Esophagus (tissue), 2 donors: ENCODE measurements around the gene TMOD2. TPM values are rescaled to one million over a fixed set of nuclear protein-coding genes. Genes with fewer than 3 reads are reported as not detected.

Experiments used
- H3K27ac ChIP-seq, 2 donors: one replicate each; pipeline ENCODE4 v1.5.1; 2013; ENCODE audit warnings: low read depth in 2 of 2, mild to moderate bottlenecking in 2 of 2, inconsistent platforms in 1 of 2, low read length in 1 of 2, moderate library complexity in 1 of 2
- H3K27me3 ChIP-seq, 2 donors: one replicate each; pipeline ENCODE4 v1.6.1; 2013; ENCODE audit warnings: low read length in 2 of 2, control low read depth in 1 of 2, mild to moderate bottlenecking in 1 of 2; ENCODE audit not compliant: insufficient read depth in 2 of 2, control insufficient read depth in 1 of 2
- H3K36me3 ChIP-seq, 2 donors: one replicate each; pipeline ENCODE4 v1.6.1; 2013; ENCODE audit warnings: low read length in 1 of 2; ENCODE audit not compliant: control insufficient read depth in 2 of 2, insufficient read depth in 2 of 2
- H3K4me1 ChIP-seq, 2 donors: one replicate each; pipeline ENCODE4 v1.6.1; 2013; ENCODE audit warnings: low read length in 1 of 2; ENCODE audit not compliant: control insufficient read depth in 2 of 2, insufficient read depth in 2 of 2
- H3K4me3 ChIP-seq, 2 donors: one replicate each; pipeline ENCODE4 v1.5.1; 2013; ENCODE audit warnings: low read length in 2 of 2, mild to moderate bottlenecking in 2 of 2, low read depth in 1 of 2, moderate library complexity in 1 of 2
- H3K9me3 ChIP-seq, 2 donors: one replicate each; pipeline ENCODE4 v1.6.1; 2013; ENCODE audit warnings: mild to moderate bottlenecking in 2 of 2, low read depth in 1 of 2, low read length in 1 of 2, moderate library complexity in 1 of 2; ENCODE audit not compliant: control insufficient read depth in 2 of 2, insufficient read depth in 1 of 2
- WGBS, 2 donors: extraction: QIAGEN DNeasy Blood & Tissue Kit; methylation state at CpG; one replicate each; pipeline ENCODE4 v1.1.7; 2013; 5-methylcytosine and 5-hydroxymethylcytosine counted together
- polyA plus RNA-seq, 2 donors: library from polyadenylated mRNA; stranded (reverse); fragments of 200-250 nt; gene quantifications; one replicate each; pipeline ENCODE4 v1.2.3, GENCODE V29; 2013
- donor health status: healthy with polysubstance abuse.
- donor health status: Bipolar disorder and iron deficiency.

TMOD2 gene
- polyA plus RNA-seq, 2 donors = 1.2 TPM

DNA sequence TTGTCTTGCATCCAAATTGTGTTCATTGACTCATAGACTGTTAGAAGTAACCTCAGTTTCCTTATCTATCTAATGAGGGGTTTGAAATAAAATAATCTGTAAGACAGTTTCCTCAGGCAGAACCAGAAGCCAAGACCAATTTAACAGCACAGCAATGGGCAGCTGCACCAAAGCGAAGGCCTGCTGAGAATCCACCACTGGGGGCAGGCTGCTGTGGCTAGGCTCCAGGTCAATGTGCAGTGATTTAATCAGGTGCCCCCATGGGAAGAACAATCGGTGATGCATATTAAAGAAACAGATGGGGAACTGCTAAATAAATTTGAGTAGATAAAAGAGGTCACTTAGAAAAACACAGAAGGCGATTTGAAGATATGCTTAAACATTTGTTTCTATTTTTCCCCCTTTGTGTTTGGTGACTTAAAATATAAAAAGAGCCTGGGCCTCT, 50.0 kb downstream of the TMOD2 start:
- 63 to 75% methylated on average over 3 of the region's 3 CpGs for WGBS, 2 donors
- H3K36me3 ChIP-seq = peaks cover 3% of the 10 kb centered on the region in 2 donors
- no peak overlapping the region for H3K27ac ChIP-seq
- no peaks in the 10 kb centered on the region for H3K27me3 ChIP-seq
- no peaks in the 10 kb centered on the region for H3K4me1 ChIP-seq
- H3K9me3 ChIP-seq = no peaks in the 10 kb centered on the region
- H3K4me3 ChIP-seq = no peak overlapping the region

DNA sequence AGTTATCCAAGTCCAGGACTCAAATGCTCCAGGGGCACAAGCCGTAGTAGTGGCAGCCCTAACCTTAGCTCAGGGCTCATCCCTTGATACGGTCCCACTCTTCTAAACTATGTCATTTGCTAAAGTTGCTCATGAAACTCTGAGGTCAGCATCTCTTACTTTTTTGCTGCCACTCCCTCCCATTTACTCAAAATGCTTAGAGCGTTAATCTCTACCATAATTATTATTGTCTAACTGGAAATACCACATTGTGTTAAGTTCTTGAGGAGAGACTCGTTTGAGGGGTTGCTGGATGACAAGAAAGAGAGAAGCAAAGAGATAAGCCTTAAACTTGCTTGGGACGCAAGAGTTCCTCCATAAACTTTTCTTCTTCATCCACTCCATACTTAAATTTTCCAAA, 51.2 kb downstream of the TMOD2 start:
- Histone ChIP-seq H3K27ac (peak overlapping the region; percentile 40 to 74), H3K4me1 (no peaks in the 10 kb centered on the region), H3K27me3 (no peaks in the 10 kb centered on the region), H3K9me3 (no peaks in the 10 kb centered on the region), H3K36me3 (peaks cover 3% of the 10 kb centered on the region in 2 donors), H3K4me3 (no peak overlapping the region)
- 77 to 85% methylated on average over 5 of the region's 5 CpGs for WGBS, 2 donors

DNA sequence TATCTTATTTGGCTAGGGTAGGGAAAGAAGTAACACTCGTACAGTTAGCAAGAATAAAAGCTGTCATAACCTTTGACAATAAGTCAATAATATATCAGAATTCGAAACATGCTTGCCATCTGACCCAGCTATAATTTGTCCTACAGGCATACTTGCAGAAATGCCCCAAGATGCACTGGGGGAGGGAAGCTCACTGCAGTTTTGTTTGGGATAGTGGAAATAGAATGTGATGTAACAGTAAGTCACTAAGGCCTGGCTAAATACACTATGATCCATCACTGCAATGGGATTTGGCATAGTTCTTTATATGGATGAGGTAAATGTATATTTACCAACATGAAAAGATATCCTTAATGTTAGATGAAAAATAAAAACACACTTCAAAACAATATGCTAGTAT, 52.6 kb downstream of the TMOD2 start:
- no peaks in the 10 kb centered on the region for H3K9me3 ChIP-seq
- 88 to 90% methylated on average over 2 of the region's 2 CpGs for WGBS, 2 donors
- H3K4me3 ChIP-seq = no peak overlapping the region

DNA sequence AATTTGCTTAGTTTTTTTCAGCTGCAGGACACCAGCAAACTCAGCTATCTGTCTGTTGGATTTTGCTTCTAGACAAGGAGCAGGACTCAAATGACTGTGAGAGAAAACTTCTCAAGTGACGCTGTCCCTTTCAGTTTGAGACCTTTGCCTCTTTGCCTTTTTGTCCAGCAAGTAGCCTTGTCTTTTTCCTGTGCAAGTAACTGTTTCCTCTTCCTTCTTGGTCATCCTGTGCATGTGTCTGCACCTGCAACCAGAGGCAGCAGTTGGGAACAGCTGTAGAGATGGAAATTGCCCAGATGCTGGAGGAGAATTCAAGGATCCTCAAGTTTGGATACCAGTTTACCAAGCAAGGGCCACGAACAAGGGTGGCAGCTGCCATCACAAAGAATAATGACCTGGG, 54.7 kb downstream of the TMOD2 start:
- Histone ChIP-seq H3K27me3 (no peaks in the 10 kb centered on the region), H3K36me3 (peaks cover 0 to 3% of the 10 kb centered on the region in 2 donors), H3K4me1 (no peaks in the 10 kb centered on the region), H3K27ac (no peak overlapping the region), H3K9me3 (no peaks in the 10 kb centered on the region), H3K4me3 (no peak overlapping the region)
- WGBS, 2 donors = 78 to 81% methylated on average over 2 of the region's 2 CpGs

More for the DNA sequence above, 52.6 kb downstream of the TMOD2 start:
- Histone ChIP-seq H3K4me1 (no peaks in the 10 kb centered on the region), H3K36me3 (peaks cover 0 to 3% of the 10 kb centered on the region in 2 donors), H3K27me3 (no peaks in the 10 kb centered on the region), H3K27ac (no peak overlapping the region)

DNA sequence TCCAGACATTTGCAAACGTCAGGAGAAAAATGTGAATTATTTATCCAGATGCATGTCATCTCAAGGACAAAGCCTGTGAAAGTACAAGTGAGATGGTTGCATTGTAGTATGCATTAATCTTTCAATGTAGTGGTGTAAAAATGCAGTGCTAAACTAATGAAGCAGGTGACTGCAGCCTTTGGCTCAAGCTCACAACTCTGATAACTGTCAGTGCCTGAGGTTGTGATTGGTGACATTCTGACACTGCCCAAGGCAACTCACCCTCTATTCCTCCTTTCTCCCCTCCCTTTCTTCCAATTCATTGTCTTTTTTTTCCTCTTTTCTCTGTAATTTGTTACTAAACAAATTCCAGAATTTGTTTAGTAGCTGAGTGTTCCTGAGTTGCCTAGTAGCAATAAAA, 58.1 kb downstream of the TMOD2 start:
- 48 to 62% methylated on average over 1 of the region's 1 CpG for WGBS, 2 donors
- Histone ChIP-seq H3K9me3 (no peaks in the 10 kb centered on the region), H3K4me3 (no peak overlapping the region), H3K27me3 (no peaks in the 10 kb centered on the region), H3K27ac (no peak overlapping the region), H3K36me3 (peaks cover 0 to 3% of the 10 kb centered on the region in 2 donors), H3K4me1 (no peaks in the 10 kb centered on the region)

DNA sequence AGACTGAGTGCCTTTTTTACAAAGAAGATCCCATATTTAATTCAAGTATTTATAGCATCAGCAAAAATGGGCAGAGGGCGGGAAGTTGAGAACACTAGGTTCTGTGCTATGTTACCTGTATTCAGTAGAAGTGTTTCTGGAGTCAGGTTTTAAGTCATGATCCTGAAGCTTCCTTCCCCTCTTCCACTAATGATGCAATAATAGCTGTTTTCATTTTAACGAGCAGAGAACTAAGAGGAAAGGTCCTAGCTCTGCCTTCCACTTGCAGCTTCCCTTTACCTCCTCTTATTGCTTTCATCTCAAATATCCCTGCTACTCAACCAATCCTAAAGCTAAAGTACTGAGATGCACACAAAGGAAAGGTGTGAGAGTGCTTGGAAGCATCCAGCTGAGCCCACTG, 61.2 kb downstream of the TMOD2 start:
- no peaks in the 10 kb centered on the region for H3K27me3 ChIP-seq
- H3K36me3 ChIP-seq = peaks cover 0 to 2% of the 10 kb centered on the region in 2 donors
- peaks cover 0 to 3% of the 10 kb centered on the region in 2 donors for H3K4me1 ChIP-seq
- no peak overlapping the region for H3K4me3 ChIP-seq
- 92 to 96% methylated on average over 2 of the region's 2 CpGs for WGBS, 2 donors
- H3K9me3 ChIP-seq = no peaks in the 10 kb centered on the region
- no peak overlapping the region for H3K27ac ChIP-seq

DNA sequence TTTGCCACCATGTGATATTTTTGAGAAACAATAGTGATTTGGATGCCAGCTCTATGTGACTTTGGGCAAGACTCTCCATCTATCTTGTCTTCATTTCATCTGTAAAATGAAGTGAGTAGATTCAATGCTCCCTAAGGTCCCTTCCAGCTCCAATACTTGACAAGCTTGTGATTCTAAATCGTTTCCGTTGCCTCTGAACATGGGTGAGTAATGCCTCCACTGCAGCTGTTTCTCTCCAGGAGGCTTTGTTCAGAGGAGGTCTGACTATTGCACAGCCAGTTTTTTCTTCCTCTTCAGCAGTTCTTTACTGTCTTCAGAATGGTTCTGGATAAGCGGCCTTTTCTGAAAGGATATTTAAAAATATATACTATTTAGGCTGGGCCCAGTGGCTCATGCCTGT, 63.2 kb downstream of the TMOD2 start:
- Histone ChIP-seq H3K36me3 (peaks cover 0 to 3% of the 10 kb centered on the region in 2 donors), H3K4me3 (no peak overlapping the region), H3K27me3 (no peaks in the 10 kb centered on the region), H3K9me3 (no peaks in the 10 kb centered on the region), H3K4me1 (peaks cover 0 to 3% of the 10 kb centered on the region in 2 donors), H3K27ac (no peak overlapping the region)
- 80 to 89% methylated on average over 3 of the region's 3 CpGs for WGBS, 2 donors

DNA sequence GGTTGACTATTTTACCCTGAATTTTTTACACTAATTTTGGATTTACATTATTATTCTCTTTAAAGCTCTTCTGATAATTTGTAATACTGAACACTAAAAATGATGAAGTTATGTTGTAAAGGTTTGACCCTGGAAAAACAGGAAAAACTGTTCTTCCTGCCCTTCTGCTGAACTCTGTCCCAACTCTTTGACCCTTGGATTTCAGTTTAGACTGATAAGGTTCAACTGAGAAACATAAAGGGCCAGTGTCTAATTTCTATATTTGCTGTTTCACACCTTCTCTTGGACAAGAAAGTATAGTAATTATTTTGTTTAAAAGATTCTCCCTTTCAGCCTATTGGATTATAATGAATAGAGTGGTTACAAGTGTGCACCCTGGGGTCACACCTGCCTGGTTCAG, 65.2 kb downstream of the TMOD2 start:
- Histone ChIP-seq H3K27ac (no peak overlapping the region), H3K4me1 (peaks cover 0 to 3% of the 10 kb centered on the region in 2 donors), H3K27me3 (no peaks in the 10 kb centered on the region), H3K36me3 (peaks cover 0 to 3% of the 10 kb centered on the region in 2 donors), H3K4me3 (no peak overlapping the region), H3K9me3 (peaks cover 0 to 2% of the 10 kb centered on the region in 2 donors)

DNA sequence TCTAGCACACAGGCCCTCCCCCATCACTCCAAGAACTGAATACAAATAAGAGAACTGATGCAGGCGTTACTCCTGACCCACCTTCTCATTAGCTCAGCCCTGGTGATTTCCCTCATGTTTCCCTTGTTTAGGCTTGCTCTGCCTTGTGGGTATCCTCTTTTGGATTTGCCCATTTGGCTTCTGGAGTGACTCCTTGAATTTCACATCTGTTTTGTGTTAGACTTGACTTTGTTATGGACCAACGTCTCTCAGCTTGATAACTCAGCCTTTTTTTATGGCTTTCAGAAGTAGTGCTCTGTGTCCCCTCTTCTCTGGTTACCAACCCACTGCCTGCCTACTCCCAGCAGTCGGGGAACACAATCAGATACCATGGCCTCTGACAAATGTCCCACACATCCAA, 66.8 kb downstream of the TMOD2 start:
- no peak overlapping the region for H3K27ac ChIP-seq
- whole genome bisulfite sequencing, 2 donors = 85 to 88% methylated on average over 3 of the region's 3 CpGs
- peaks cover 0 to 3% of the 10 kb centered on the region in 2 donors for H3K9me3 ChIP-seq
- no peak overlapping the region for H3K4me3 ChIP-seq
- peaks cover 0 to 3% of the 10 kb centered on the region in 2 donors for H3K36me3 ChIP-seq
- peaks cover 0 to 3% of the 10 kb centered on the region in 2 donors for H3K4me1 ChIP-seq
- no peaks in the 10 kb centered on the region for H3K27me3 ChIP-seq

DNA sequence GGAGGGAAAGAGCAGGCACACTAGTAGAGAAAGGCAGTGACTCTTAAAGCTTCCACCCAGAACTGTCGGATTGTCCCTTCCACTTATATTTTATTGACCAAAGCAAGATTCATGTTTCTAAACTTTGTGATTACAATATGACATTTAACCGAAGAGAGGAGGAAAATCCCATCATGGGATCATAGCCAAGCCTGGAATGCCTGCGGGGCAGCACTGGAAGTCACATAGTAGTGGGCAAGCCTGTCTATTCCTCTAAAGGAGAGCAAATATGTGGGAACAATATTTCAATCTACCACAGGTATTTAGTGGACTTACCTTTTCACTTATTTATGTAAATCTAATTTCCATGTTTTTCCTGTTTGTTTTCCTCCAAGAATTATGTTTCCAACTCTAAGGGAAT, 74.3 kb downstream of the TMOD2 start:
- Histone ChIP-seq H3K36me3 (no peaks in the 10 kb centered on the region), H3K9me3 (peaks cover 0 to 3% of the 10 kb centered on the region in 2 donors), H3K4me1 (no peaks in the 10 kb centered on the region), H3K27ac (no peak overlapping the region), H3K4me3 (no peak overlapping the region), H3K27me3 (no peaks in the 10 kb centered on the region)
- 57 to 63% methylated on average over 3 of the region's 3 CpGs for WGBS, 2 donors
